Measurements from ENCODE around the gene RBM18. TPM values are rescaled to one million over a fixed set of nuclear protein-coding genes. Genes with fewer than 3 reads are reported as not detected.

Gene RBM18
- total RNA-seq, 1 donor from 2014 or later = 21.7 TPM

DNA sequence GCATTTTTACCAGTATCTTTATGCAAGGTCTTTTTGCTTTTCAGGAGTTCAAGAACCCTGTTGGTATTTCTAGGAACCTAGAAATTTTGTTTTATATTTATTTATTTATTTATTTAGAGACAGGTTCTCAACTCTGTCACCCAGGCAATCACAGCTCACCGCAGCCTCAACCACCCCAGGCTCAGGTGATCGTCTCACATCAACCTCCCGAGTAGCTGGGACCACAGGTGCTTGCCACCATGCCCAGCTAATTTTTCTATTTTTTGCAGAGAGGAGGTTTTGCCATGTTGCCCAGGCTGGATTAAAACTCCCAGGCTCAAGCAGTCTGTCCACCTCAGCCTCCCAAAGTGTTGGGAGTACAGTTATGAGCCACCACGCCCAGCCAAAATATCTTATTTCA is 68.8 kb downstream of the RBM18 start:
- Histone ChIP-seq H3K27ac (no peak overlapping the region), H3K4me3 (no peak overlapping the region), H3K36me3 (no peaks in the 10 kb centered on the region), H3K27me3 (ENCODE audit: low read depth) (peaks cover 10% of the 10 kb centered on the region), H3K4me1 (no peaks in the 10 kb centered on the region), H3K9me3 (no peaks in the 10 kb centered on the region)
- intact Hi-C loops (cut with DNase I) = no loop called here
- TF ChIP-seq, protein P1, sequence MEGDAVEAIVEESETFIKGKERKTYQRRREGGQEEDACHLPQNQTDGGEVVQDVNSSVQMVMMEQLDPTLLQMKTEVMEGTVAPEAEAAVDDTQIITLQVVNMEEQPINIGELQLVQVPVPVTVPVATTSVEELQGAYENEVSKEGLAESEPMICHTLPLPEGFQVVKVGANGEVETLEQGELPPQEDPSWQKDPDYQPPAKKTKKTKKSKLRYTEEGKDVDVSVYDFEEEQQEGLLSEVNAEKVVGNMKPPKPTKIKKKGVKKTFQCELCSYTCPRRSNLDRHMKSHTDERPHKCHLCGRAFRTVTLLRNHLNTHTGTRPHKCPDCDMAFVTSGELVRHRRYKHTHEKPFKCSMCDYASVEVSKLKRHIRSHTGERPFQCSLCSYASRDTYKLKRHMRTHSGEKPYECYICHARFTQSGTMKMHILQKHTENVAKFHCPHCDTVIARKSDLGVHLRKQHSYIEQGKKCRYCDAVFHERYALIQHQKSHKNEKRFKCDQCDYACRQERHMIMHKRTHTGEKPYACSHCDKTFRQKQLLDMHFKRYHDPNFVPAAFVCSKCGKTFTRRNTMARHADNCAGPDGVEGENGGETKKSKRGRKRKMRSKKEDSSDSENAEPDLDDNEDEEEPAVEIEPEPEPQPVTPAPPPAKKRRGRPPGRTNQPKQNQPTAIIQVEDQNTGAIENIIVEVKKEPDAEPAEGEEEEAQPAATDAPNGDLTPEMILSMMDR (IDR thresholded peaks at IDR 0.05) = no peak
- ATAC-seq (no peak), DNase-seq (no peak)

DNA sequence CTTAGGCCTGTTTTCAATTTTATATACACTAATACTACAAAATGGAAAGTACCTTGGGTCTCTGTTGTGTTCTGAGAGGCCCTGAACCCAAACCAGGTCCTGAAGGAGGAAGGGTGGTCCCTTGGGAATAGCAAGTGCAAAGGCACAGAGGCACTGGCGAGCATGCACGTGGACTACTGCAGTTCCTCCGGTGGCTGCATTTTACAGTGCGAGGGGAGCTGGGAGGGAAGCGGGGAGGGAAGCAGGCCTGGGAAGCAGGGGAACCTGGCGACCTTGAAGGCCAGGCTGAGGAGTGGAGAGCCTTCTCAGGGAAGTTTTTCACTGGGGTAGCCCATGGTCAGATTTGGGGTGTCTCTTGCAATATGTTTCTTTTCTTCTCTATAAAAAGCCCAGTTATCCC is 71.0 kb downstream of the RBM18 start:
- TF ChIP-seq, protein P1 (IDR thresholded peaks at IDR 0.05) = no peak
- Histone ChIP-seq H3K4me3 (no peak overlapping the region), H3K9me3 (no peaks in the 10 kb centered on the region), H3K27me3 (ENCODE audit: low read depth) (peaks cover 10% of the 10 kb centered on the region), H3K36me3 (no peaks in the 10 kb centered on the region), H3K27ac (no peak overlapping the region), H3K4me1 (no peaks in the 10 kb centered on the region)
- intact Hi-C loops (cut with DNase I) = no loop called here
- no peak for ATAC-seq
- no peak for DNase-seq

DNA sequence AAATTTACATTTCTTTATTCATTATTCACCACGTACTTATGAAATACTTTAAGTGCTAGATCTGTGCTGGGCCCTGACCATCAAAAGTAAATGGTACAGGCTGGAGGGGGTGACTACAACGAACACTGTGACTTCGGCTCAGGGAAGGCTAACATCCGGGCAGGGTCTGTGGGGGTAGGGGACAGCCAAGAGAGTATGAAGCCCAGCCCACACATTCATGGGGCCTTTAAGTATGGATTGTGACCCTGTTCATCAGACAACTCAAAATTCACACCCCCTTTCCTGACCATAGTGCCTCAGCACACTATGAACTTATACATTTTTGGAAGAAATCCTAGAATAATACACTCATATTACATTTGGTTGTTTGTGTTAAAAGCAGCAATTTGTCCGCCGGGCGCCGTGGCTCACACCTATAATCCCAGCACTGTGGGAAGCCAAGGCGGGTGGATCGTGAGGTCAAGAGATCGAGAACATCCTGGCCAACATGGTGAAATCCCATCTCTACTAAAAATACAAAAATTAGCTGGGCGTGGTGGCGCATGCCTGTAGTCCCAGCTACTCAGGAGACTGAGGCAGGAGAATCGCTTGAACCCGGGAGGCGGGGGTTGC is 71.6 kb downstream of the RBM18 start:
- Histone ChIP-seq H3K9me3 (no peaks in the 10 kb centered on the region), H3K4me3 (no peak overlapping the region), H3K27me3 (ENCODE audit: low read depth) (peaks cover 5% of the 10 kb centered on the region), H3K4me1 (no peaks in the 10 kb centered on the region), H3K36me3 (no peaks in the 10 kb centered on the region), H3K27ac (no peak overlapping the region)
- TF ChIP-seq, protein P1 (IDR thresholded peaks at IDR 0.05) = no peak
- peak in 1 of 2 donors; percentile 6 for ATAC-seq
- DNase-seq = no peak
- intact Hi-C loops (cut with DNase I) = no loop called here

DNA sequence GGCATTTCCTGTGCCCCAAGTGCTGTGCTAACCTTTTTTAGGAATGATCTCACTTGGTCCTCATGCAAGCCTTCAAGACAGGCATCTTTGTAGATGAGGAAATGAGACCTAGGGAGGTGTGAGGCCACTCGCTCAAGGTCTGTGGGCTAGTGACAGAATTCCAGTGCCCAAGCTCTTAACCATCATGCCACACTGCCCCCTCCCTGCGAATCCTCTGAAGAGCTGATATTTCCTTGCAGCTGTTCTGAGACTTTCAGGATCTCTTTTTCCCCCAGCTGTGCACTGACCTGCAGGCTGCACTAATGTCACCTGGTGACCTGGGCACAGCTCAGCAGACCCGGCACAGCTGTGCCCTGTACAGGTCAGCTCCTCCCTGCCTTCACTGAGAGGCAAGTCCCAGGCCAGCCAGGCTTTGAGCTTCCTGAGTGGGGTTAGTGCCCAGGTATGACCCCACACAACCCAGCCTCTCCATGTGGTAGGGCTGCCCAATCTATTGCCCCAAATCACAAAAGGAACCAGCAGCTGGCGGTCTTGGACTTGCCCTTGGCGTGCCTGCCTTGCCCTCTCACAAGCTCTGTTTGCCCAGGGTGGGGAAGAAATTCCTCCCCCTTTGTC is 72.3 kb downstream of the RBM18 start:
- no peaks in the 10 kb centered on the region for H3K4me1 ChIP-seq
- no peak for DNase-seq
- no peaks in the 10 kb centered on the region for H3K36me3 ChIP-seq
- ATAC-seq = peak in 1 of 2 donors; percentile 55
- H3K4me3 ChIP-seq = no peak overlapping the region
- no peaks in the 10 kb centered on the region for H3K9me3 ChIP-seq
- no peaks in the 10 kb centered on the region for H3K27me3 ChIP-seq (ENCODE audit: low read depth)
- H3K27ac ChIP-seq = no peak overlapping the region
- intact Hi-C loops (cut with DNase I) = no loop called here
- TF ChIP-seq, protein P1 (IDR thresholded peaks at IDR 0.05) = no peak

DNA sequence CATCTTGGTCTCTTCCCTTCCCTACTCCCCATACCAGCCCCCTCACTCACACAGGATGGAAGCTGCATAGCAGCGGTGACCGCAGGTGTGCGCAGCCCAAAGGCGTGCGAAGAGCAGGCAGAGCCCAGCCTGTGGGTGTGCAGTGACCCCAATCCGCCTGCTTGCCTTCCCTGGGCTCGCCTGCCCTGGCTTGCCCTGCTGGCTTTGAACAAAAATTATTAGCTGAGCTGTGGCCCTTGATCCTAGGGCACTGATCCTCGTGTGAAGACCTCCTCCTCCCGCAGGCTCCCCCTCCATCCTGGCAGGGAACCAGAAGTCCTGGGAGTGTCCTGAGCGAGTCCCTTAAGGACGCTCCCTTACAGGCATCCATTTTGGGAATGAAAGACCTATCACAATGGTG is 73.1 kb downstream of the RBM18 start:
- TF ChIP-seq, protein P1 (IDR thresholded peaks at IDR 0.05) = no peak
- DNase-seq (no peak), ATAC-seq (peak in 1 of 2 donors; percentile 5)
- no peaks in the 10 kb centered on the region for H3K27me3 ChIP-seq (ENCODE audit: low read depth)
- no peaks in the 10 kb centered on the region for H3K4me1 ChIP-seq
- no peak overlapping the region for H3K27ac ChIP-seq
- H3K36me3 ChIP-seq = no peaks in the 10 kb centered on the region
- H3K9me3 ChIP-seq = no peaks in the 10 kb centered on the region
- H3K4me3 ChIP-seq = no peak overlapping the region
- intact Hi-C loops (cut with DNase I) = no loop called here

Data from lower lobe of right lung (tissue), 2 donors.